Left lung (tissue), 10 donors: ENCODE data around the gene CYP11A1. TPM values are rescaled to one million over a fixed set of nuclear protein-coding genes. Genes with fewer than 3 reads are reported as not detected.
"Not testable (repeated sequence)": the region's sequence is repeated elsewhere in the genome, so short reads cannot be mapped to it uniquely, and the experiment has no call there.

Experiments used
- ATAC-seq: fragments of 200-7000 bp; cut with Tn5 transposase; one replicate; pipeline ENCODE4 v1.9.1; 2020; ENCODE audit warnings: moderate library complexity
- DNase-seq, 4 donors: peaks; one replicate each; pipeline ENCODE4 v3.0.0-alpha.2; 2013 to 2020
- H3K27ac ChIP-seq, 2 donors: fragments of 200-600 bp; sonication (generic) in 1 of 2; one replicate each; pipeline versions ENCODE4 v1.5.0 to v1.8.0; 2020 to 2021
- H3K27me3 ChIP-seq, 2 donors: fragments of 200-600 bp; sonication (generic) in 1 of 2; one replicate each; pipeline versions ENCODE4 v1.5.0 to v1.8.0; 2020 to 2021
- H3K36me3 ChIP-seq, 2 donors: fragments of 200-600 bp; sonication (generic) in 1 of 2; one replicate each; pipeline versions ENCODE4 v1.5.0 to v1.8.0; 2020 to 2021
- H3K4me1 ChIP-seq, 2 donors: fragments of 200-600 bp; one replicate each; pipeline ENCODE4 v1.8.0; 2021
- H3K4me3 ChIP-seq, 2 donors: fragments of 200-600 bp; sonication (generic) in 1 of 2; one replicate each; pipeline versions ENCODE4 v1.5.0 to v1.8.0; 2020 to 2021; ENCODE audit warnings: mild to moderate bottlenecking in 1 of 2
- H3K9me3 ChIP-seq, 2 donors: fragments of 200-600 bp; sonication (generic) in 1 of 2; one replicate each; pipeline versions ENCODE4 v1.5.0 to v1.8.0; 2020 to 2021
- CTCF ChIP-seq, 2 donors: fragments of 200-600 bp; sonication (generic) in 1 of 2; IDR thresholded peaks; one replicate each; pipeline versions ENCODE4 v1.5.0 to v1.8.0; 2021; ENCODE audit warnings: antibody characterized with exemption in 2 of 2
- intact Hi-C, 2 donors: fragments of 100-400 bp; cut with DNase I; formaldehyde crosslinking; loops; one replicate each; pipeline versions ENCODE4 v1.11.2 to v1.14.2; 2022
- polyA plus RNA-seq, 6 donors: library from polyadenylated mRNA; unstranded; fragments of 120-200 nt; gene quantifications; one replicate each; pipeline ENCODE4 v1.2.1, GENCODE V29; 2013; ENCODE audit not compliant: insufficient read length in 6 of 6
- total RNA-seq, 2 donors: library from RNA; stranded (reverse); fragmentation: NEBNext Ultra II Directional; extraction: Animal tissue kit (Norgen Biotek cat#: 25700); gene quantifications; one replicate each; pipeline ENCODE4 v1.2.1, GENCODE V29; 2021
- donor health status: DM: no; HTN: yes; CAD: no.
- donor health status: DM: no; HTN: no; CAD: no.

CYP11A1 gene
- total and polyA plus RNA-seq, 8 donors, result 0.34 to 1.3 (median 0.61) TPM

GRCh38 chr15:74390647-74391288, 23.3 kb upstream of the CYP11A1 start:
- no peaks in the 10 kb centered on the region for H3K36me3 ChIP-seq
- H3K9me3 ChIP-seq, result no peaks in the 10 kb centered on the region
- peak overlapping the region in 1 of 2 donors; percentile 45 for H3K27ac ChIP-seq
- H3K4me1 ChIP-seq, result peaks cover 0 to 20% of the 10 kb centered on the region in 2 donors
- no peak overlapping the region for H3K4me3 ChIP-seq
- no peaks in the 10 kb centered on the region for H3K27me3 ChIP-seq
- no peak for TF ChIP-seq CTCF (IDR thresholded peaks at IDR 0.05)
- DNase-seq (peak in 1 of 4 donors; percentile 32), ATAC-seq (no peak)
- intact Hi-C loops, result no loop called here

- peak in 1 of 4 donors; percentile 10 for DNase-seq
- H3K36me3 ChIP-seq, H3K27me3 ChIP-seq, H3K27ac ChIP-seq, ATAC-seq, H3K4me3 ChIP-seq, H3K9me3 ChIP-seq, intact Hi-C loops: not testable (repeated sequence)
- H3K4me1 ChIP-seq, result peaks cover 0 to 26% of the 10 kb centered on the region in 2 donors
Observed at GRCh38 chr15:74390049-74390646, 22.7 kb upstream of the CYP11A1 start.

GRCh38 chr15:74389241-74390048, 22.0 kb upstream of the CYP11A1 start:
- peak; percentile 43 for ATAC-seq
- Histone ChIP-seq H3K9me3 (no peaks in the 10 kb centered on the region), H3K36me3 (no peaks in the 10 kb centered on the region), H3K4me1 (peaks cover 0 to 33% of the 10 kb centered on the region in 2 donors), H3K27ac (no peak overlapping the region), H3K4me3 (no peak overlapping the region), H3K27me3 (no peaks in the 10 kb centered on the region)
- no peak for TF ChIP-seq CTCF (IDR thresholded peaks at IDR 0.05)
- intact Hi-C loops, result no loop called here
- peak in 2 of 4 donors; percentile 64 to 68 for DNase-seq

- Histone ChIP-seq H3K9me3 (no peaks in the 10 kb centered on the region), H3K4me3 (no peak overlapping the region), H3K4me1 (peaks cover 0 to 42% of the 10 kb centered on the region in 2 donors), H3K27me3 (no peaks in the 10 kb centered on the region), H3K27ac (no peak overlapping the region), H3K36me3 (no peaks in the 10 kb centered on the region)
- peak in 1 of 4 donors; percentile 50 for DNase-seq
- no peak for TF ChIP-seq CTCF (IDR thresholded peaks at IDR 0.05)
- no peak for ATAC-seq
- intact Hi-C loops, result no loop called here
Observed at GRCh38 chr15:74388363-74388951, 21.0 kb upstream of the CYP11A1 start.

GRCh38 chr15:74387621-74388362, 20.3 kb upstream of the CYP11A1 start:
- TF ChIP-seq CTCF (IDR thresholded peaks at IDR 0.05), result no peak
- Histone ChIP-seq H3K4me3 (no peak overlapping the region), H3K36me3 (no peaks in the 10 kb centered on the region), H3K4me1 (peaks cover 0 to 46% of the 10 kb centered on the region in 2 donors), H3K27me3 (no peaks in the 10 kb centered on the region), H3K9me3 (no peaks in the 10 kb centered on the region), H3K27ac (no peak overlapping the region)
- intact Hi-C loops, result no loop called here
- ATAC-seq, result peak; percentile 8
- peak in 1 of 4 donors; percentile 68 for DNase-seq
